HG02884 (cell line): ENCODE data around the gene ENTPD3.
"Not testable (repeated sequence)": the region's sequence is repeated elsewhere in the genome, so short reads cannot be mapped to it uniquely, and the experiment has no call there.

Source experiments
- ATAC-seq: cut with Tn5 transposase; IDR thresholded peaks from one replicate; pipeline ENCODE4 v1.9.1; 2021; ENCODE audit warnings: mild to moderate bottlenecking, moderate library complexity; ENCODE audit not compliant: unreplicated experiment

Gene ENTPD3

DNA sequence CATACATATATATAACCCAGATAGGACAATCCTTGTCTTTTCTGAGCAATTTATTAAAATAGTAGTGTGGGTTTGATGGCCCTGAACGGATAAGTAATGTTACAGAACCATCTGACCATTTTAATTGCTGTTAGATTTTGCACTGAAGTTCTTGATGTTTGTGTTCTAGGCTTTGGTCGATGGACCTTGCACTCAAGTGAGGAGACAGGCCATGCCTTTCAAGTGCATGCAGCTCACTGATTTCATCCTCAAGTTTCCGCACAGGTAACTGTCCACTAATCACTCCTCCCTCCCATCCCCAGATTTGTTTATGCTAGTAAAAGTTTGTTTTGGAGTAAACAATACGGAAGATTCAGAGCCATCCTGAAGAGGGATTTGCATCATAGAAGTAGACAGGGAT is 71.5 kb downstream of the ENTPD3 start:
- no peak for ATAC-seq

- not testable (repeated sequence) for ATAC-seq
Measured at GRCh38 chr3:40460481-40460880, 73.5 kb downstream of the ENTPD3 start.

DNA sequence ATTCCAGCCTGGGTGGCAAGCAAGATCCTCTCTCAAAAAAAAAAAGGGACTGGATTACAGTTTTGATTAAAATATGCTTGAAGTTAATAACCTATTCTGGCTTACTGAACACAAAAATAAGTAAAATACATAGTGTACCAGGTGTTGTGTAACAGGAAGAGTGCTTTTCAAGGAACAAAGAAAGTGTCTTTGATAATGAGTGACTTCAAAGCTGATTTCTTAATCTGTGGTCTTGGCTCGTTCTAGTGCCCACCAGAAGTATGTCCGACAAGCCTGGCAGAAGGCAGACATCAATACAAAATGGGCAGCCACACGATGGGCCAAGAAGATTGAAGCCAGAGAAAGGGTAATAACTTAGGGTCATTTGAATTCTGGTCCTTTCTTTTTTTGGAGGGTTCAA is 74.2 kb downstream of the ENTPD3 start:
- ATAC-seq = no peak

DNA sequence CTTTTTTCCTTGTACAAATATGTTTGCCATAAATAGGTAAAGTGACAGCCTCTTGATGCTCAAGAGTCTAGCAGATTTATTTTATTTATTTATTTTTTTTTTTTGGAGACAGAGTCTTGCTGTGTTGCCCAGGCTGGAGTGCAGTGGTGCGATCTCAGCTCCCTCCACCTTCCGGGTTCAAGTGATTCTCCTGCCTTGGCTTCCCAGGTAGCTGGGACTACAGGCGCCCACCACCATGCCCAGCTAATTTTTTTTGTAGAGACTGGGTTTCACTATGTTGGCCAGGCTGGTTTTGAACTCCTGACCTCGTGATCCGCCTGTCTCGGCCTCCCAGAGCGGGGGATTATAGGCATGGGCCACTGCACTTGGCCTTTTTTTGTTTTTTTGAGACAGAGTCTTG is 75.9 kb downstream of the ENTPD3 start:
- ATAC-seq = not testable (repeated sequence)

GRCh38 chr3:40463579-40463978 is 76.6 kb downstream of the ENTPD3 start:
- no peak for ATAC-seq

GRCh38 chr3:40464339-40465110 is 77.5 kb downstream of the ENTPD3 start:
- ATAC-seq = no peak

- no peak for ATAC-seq
Measured at GRCh38 chr3:40465111-40465407, 78.1 kb downstream of the ENTPD3 start.

- no peak for ATAC-seq
Measured at GRCh38 chr3:40465456-40465855, 78.5 kb downstream of the ENTPD3 start.

DNA sequence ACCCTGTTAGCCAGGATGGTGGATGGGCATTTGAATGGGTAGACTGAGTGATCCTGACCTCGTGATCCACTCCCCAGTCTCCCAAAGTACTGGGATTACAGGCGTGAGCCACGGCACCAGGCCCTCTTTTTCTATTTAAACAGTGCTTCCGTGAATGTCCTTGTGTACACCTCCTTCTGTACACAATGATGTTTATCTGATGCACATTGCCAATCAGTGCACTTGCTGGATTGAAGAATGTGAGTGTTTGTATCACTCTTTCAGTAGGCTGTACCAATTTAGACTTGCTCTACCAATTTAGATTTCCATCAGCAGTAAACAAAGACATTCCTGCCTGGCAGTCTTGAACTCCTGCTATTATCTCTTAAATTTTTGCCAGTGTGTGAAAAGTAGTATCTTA is 81.0 kb downstream of the ENTPD3 start:
- ATAC-seq = no peak

DNA sequence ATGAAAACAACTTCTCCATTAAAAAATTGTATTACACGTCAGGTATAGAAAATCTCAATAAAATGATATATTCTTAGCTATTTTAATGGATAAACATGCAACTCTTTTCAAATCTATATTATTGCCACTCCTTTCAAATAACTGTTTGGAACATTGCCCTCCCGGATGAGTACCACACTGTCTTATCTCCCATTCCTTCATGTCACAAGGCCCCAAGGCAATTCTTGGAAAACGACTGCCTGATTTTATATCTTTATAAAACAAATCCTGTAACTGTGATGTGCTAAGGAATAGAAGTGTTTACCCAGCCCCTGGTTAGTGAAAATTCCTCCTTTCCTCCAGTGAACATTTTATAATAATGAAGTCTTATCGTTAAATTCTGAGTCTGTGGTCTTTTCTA is 83.7 kb downstream of the ENTPD3 start:
- ATAC-seq = no peak

DNA sequence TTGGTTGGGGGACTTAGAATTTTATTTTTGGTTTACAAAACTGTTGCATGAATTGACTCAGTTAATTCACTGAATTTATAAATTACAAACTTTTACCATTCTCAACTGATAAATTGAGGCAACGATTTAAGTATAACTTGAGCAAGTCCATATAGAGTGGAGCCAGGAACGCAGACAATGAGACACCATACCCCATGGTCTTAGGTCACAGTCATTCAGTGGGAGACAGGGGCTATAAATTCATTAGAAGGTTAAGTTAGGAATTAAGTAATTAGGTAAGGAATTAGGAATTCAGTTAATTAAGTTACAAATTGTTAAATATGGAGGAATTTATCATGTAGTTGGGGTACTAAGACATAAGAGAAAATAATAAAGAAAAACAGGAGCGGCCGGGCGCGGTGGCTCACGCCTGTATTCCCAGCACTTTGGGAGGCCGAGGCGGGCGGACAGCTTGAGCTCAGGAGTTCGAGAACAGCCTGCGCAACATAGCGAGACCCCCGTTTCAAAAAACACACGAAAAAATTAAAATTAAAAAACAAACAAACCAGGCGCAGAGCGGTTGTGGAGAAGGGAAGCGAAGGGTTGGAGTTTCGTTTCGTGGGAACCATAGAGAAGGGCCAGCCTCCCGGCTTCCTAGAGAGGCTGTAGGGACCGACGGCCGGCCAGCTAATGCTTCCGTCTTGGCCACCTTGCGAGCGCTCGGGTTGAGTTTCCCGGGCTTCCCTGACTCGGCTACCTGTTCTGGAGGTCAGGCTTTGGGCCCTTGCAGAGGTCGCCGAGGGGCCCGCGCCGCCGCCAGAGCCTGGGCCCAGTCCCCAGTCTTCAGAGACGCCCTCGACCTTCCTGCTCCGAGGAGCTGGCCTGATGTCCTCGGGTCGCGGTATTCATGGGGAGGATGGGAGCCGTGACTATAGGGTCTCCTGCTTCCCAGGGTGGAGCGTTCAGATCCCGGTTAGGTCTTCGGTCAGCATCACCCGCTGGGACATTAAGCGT is 89.8 kb downstream of the ENTPD3 start, which contains the start of gene ZNF619:
TSS of gene ZNF619 (plus strand) at position 645 of the 993 bp plus-strand sequence. CDS start 858 bp downstream, outside the sequence.
- ATAC-seq = peak; percentile 84

DNA sequence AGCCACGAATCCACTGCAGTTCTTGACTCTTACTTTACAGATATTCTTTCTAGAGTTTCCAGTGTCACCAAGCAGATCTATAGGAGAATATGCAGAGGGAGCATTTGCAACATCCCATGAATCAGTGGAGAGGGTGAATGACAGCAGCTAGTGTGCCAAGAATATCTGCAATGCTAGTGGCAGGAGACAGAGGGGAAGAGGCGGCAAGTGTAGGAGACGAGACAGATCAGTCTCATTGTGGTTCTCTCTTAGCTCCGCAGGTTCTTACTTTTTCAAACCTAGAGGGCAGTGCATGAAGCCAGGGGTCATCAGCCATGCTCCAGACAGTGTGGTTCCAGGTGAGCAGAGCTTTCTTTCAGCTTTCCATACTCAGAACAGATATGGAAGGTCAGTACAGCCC is 90.7 kb downstream of the ENTPD3 start:
- ATAC-seq = no peak
